Stimulated activated CD8-positive, alpha-beta memory T cell treated with anti-CD3 and anti-CD28 coated beads, Interleukin-4, amount 100 ng/mL, for 24 hours (primary cell): ENCODE measurements around the gene PPFIA1.

Experiments used
- DNase-seq: peaks from one replicate; pipeline ENCODE4 v3.0.0-alpha.2; 2020; ENCODE audit warnings: low read depth

The PPFIA1 gene

GRCh38 chr11:70433526-70433925 lies 163.0 kb downstream of the PPFIA1 start:
- DNase-seq = no peak
